IMR-90 (cell line): ENCODE measurements around the gene ARHGAP10. TPM values are rescaled to one million over a fixed set of nuclear protein-coding genes. Genes with fewer than 3 reads are reported as not detected.

Source experiments
- ATAC-seq: fragments of 200-7000 bp; cut with Tn5 transposase; 2 replicates; pipeline ENCODE4 v1.9.1; 2020; ENCODE audit warnings: low read depth, mild to moderate bottlenecking, moderate library complexity
- BruUV-seq: library from RNA; stranded (reverse); fragments of 400-500 nt; replicated peaks from 2 replicates; lab custom pipeline; 2021; lab: Mats Ljungman, UMichigan
- CTCF ChIA-PET: fragments of 300-600 bp; formaldehyde crosslinking; extraction: SDS; loops from one replicate; lab custom pipeline; 2021; ENCODE audit warnings: antibody characterized with exemption; lab: Yijun Ruan, JAX
- POLR2A ChIA-PET: fragments of 300-600 bp; sonication (Branson Sonifier 250); formaldehyde crosslinking; loops from one replicate; lab custom pipeline; 2022; ENCODE audit warnings: antibody characterized with exemption; ENCODE audit not compliant: unreplicated experiment; lab: Charles Lee
- DNase-seq: peaks from one replicate; pipeline ENCODE4 v3.0.0; 2013
- H2AFZ ChIP-seq: replicated peaks from 2 replicates; pipeline ENCODE3; 2013; ENCODE audit warnings: low read length, mild to moderate bottlenecking; ENCODE audit not compliant: poor library complexity
- H2AK5ac ChIP-seq: 2 replicates; pipeline ENCODE4 v1.6.1; 2013; ENCODE audit warnings: low read depth, low read length, inconsistent platforms
- H2AK9ac ChIP-seq: replicated peaks from 2 replicates; pipeline ENCODE3; 2013; ENCODE audit warnings: mild to moderate bottlenecking, low read depth, low read length, moderate library complexity; ENCODE audit not compliant: poor library complexity
- H2BK120ac ChIP-seq: 2 replicates; pipeline ENCODE4 v1.6.1; 2013; ENCODE audit warnings: low read depth, low read length, inconsistent platforms
- H2BK15ac ChIP-seq: 3 replicates; pipeline ENCODE4 v1.6.1; 2013; ENCODE audit warnings: low read depth, low read length, inconsistent platforms
- H2BK20ac ChIP-seq: 2 replicates; pipeline ENCODE4 v1.6.1; 2013; ENCODE audit warnings: low read depth, mild to moderate bottlenecking, inconsistent platforms, low read length, moderate library complexity
- H2BK5ac ChIP-seq: 2 replicates; pipeline ENCODE4 v1.6.1; 2013; ENCODE audit warnings: mild to moderate bottlenecking, low read depth, low read length, inconsistent platforms; ENCODE audit not compliant: poor library complexity, severe bottlenecking
- H3K14ac ChIP-seq: replicated peaks from 2 replicates; pipeline ENCODE4 v1.6.1; 2013; ENCODE audit warnings: low read depth, low read length, inconsistent platforms
- H3K18ac ChIP-seq: 2 replicates; pipeline ENCODE4 v1.6.1; 2013; ENCODE audit warnings: low read depth, low read length, control low read depth
- H3K23ac ChIP-seq: 2 replicates; pipeline ENCODE4 v1.6.1; 2013; ENCODE audit warnings: low read depth, low read length, inconsistent platforms
- H3K27ac ChIP-seq: 2 replicates; pipeline ENCODE4 v1.5.1; 2013; ENCODE audit warnings: mild to moderate bottlenecking, control low read depth, low read length; ENCODE audit not compliant: insufficient read depth
- H3K27me3 ChIP-seq: 2 replicates; pipeline ENCODE4 v1.6.1; 2013; ENCODE audit warnings: low read length; ENCODE audit not compliant: control insufficient read depth, insufficient read depth
- H3K36me3 ChIP-seq: 2 replicates; pipeline ENCODE4 v1.6.1; 2013; ENCODE audit warnings: low read length, mixed read lengths; ENCODE audit not compliant: control insufficient read depth, insufficient read depth
- H3K4ac ChIP-seq: 2 replicates; pipeline ENCODE4 v1.6.1; 2013; ENCODE audit warnings: low read depth, low read length, inconsistent platforms
- H3K4me1 ChIP-seq: 2 replicates; pipeline ENCODE4 v1.6.1; 2013; ENCODE audit warnings: low read length, mixed read lengths; ENCODE audit not compliant: control insufficient read depth, insufficient read depth
- H3K4me2 ChIP-seq: 2 replicates; pipeline ENCODE4 v1.6.1; 2013; ENCODE audit warnings: low read depth, mild to moderate bottlenecking, control low read depth, low read length, moderate library complexity
- H3K4me3 ChIP-seq: 2 replicates; pipeline ENCODE4 v1.5.1; 2013; ENCODE audit warnings: low read depth, mild to moderate bottlenecking, control low read depth, low read length, moderate library complexity; ENCODE audit not compliant: insufficient read depth
- H3K56ac ChIP-seq: 2 replicates; pipeline ENCODE4 v1.6.1; 2013; ENCODE audit warnings: low read length, inconsistent platforms; ENCODE audit not compliant: insufficient read depth; ENCODE audit errors: extremely low read depth
- H3K79me1 ChIP-seq, 2 experiments: 2 replicates each; pipeline ENCODE4 v1.6.1; 2013; ENCODE audit warnings: low read length in 2 of 2, inconsistent platforms in 1 of 2, low read depth in 1 of 2
- H3K9ac ChIP-seq: 2 replicates; pipeline ENCODE4 v1.6.1; 2013; ENCODE audit warnings: low read depth, low read length, control low read depth
- H3K9me1 ChIP-seq: 2 replicates; pipeline ENCODE4 v1.6.1; 2013; ENCODE audit warnings: low read length, inconsistent platforms; ENCODE audit not compliant: insufficient read depth
- H3K9me3 ChIP-seq: 2 replicates; pipeline ENCODE4 v1.6.1; 2013; ENCODE audit warnings: low read length; ENCODE audit not compliant: control insufficient read depth, insufficient read depth
- H4K20me1 ChIP-seq: 2 replicates; pipeline ENCODE4 v1.6.1; 2013; ENCODE audit warnings: low read length, inconsistent platforms; ENCODE audit not compliant: insufficient read depth
- H4K5ac ChIP-seq: 2 replicates; pipeline ENCODE4 v1.6.1; 2013; ENCODE audit warnings: mild to moderate bottlenecking, low read depth, low read length, control low read depth
- H4K8ac ChIP-seq, 2 experiments: 2 replicates each; pipeline ENCODE4 v1.6.1; 2013; ENCODE audit warnings: low read depth in 2 of 2, low read length in 2 of 2, control low read depth in 1 of 2, inconsistent platforms in 1 of 2
- H4K91ac ChIP-seq: 2 replicates; pipeline ENCODE4 v1.6.1; 2013; ENCODE audit warnings: low read depth, low read length, inconsistent platforms; ENCODE audit not compliant: insufficient read depth
- CEBPB ChIP-seq: IDR thresholded peaks from 2 replicates; pipeline ENCODE4 v1.6.1; 2012; ENCODE audit warnings: low read depth, low read length, improper control_type of control experiment
- FOS ChIP-seq: fragments of 150-350 bp; IDR thresholded peaks from 2 replicates; pipeline ENCODE4 v1.6.1; 2016; ENCODE audit warnings: low read depth, low read length
- NFE2L2 ChIP-seq: fragments of 150-350 bp; IDR thresholded peaks from 2 replicates; pipeline ENCODE4 v1.6.1; 2016; ENCODE audit warnings: low read depth, mild to moderate bottlenecking, low read length
- POLR2A ChIP-seq: IDR thresholded peaks from 2 replicates; pipeline ENCODE4 v1.6.1; 2012; ENCODE audit warnings: mild to moderate bottlenecking, low read depth, low read length
- RFX5 ChIP-seq: IDR thresholded peaks from 2 replicates; pipeline ENCODE4 v1.8.0; 2012; ENCODE audit warnings: low read depth, mild to moderate bottlenecking, low read length, moderate library complexity
- WGBS, 2 experiments: methylation state at CpG; one replicate each; pipeline versions ENCODE4 v1.1.5 to v1.1.7; 2013; ENCODE audit warnings: missing lambda C conversion rate in 2 of 2; ENCODE audit not compliant: insufficient read length in 1 of 2; ENCODE audit errors: extremely low coverage in 2 of 2; 5-methylcytosine and 5-hydroxymethylcytosine counted together
- dilution Hi-C: fragments of 300-500 bp; cut with HindIII; formaldehyde crosslinking; loops from one replicate; pipeline ENCODE4 v1.14.3; 2018; ENCODE audit warnings: low sequenced_read_pairs; ENCODE audit not compliant: unreplicated experiment
- in situ Hi-C: fragments of 300-500 bp; cut with MboI; formaldehyde crosslinking; loops from 3 replicates; pipeline ENCODE4 v1.14.3; 2019; ENCODE audit warnings: low sequenced_read_pairs, inconsistent platforms, mixed read lengths
- intact Hi-C: fragments of 100-400 bp; cut with micrococcal nuclease; formaldehyde crosslinking; loops from 2 replicates; pipeline ENCODE4 v1.10.0; 2022
- polyA plus RNA-seq, 3 experiments: library from polyadenylated mRNA; depleted of rRNA; stranded (reverse); fragments of >200 nt; gene quantifications; 2 replicates each; pipeline ENCODE4 v1.2.3, GENCODE V29; 2012; ENCODE audit warnings: low replicate concordance in 1 of 3
- total RNA-seq: library from RNA; depleted of rRNA; stranded (reverse); fragments of >200 nt; gene quantifications from 2 replicates; pipeline ENCODE4 v1.2.3, GENCODE V29; 2012
- TF ChIP-seq, protein P1 (sequence below): fragments of 150-350 bp; IDR thresholded peaks from 2 replicates; pipeline ENCODE4 v1.6.1; 2017; ENCODE audit warnings: mild to moderate bottlenecking, antibody characterized with exemption, low read length, low read depth

ARHGAP10 gene
- total and polyA plus RNA-seq, 2 of the 4 experiments (the other 2 are of a cell fraction) = 27.1 to 29.4 TPM

DNA sequence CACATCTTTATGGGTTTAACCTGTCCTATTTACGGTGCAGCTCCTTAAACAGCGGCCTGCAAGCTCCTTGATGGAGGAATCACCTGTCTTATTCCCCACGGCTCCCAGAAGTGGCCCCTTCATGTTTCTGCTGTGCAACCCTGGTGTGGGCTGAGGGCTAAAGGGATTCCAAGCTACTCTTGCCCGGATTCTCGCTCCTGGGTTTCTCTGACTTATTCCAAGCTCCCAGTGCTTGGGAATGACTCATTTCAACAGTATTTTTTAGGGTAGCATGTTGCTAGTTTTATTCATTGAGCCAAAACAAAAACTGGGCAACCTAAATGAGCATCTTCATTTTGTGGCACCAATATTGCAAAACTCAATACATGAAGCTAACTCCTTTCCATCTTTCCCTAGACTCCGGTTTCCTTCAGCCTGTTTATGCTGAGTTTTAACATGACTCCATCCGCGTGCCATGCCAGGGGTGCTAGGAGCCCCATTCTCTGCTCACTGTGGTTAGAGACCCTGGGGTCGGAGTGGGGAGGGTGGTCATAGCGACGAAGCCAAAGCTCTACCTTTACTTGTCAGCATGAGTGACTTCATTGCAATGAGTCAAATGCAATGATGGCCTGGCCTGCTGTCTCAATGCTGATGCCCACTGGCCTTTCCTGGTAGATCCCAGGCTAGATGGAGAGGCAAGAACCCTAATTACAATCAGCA is 360.6 kb downstream of the ARHGAP10 start:
- H3K9ac ChIP-seq = no peak overlapping the region
- no peaks in the 10 kb centered on the region for H3K9me3 ChIP-seq
- in situ Hi-C loops = no loop called here
- ATAC-seq (no peak; the same call in 1 of the 2 replicates), DNase-seq (peak; percentile 21)
- no peak overlapping the region for H2AFZ ChIP-seq
- no peak overlapping the region for H2BK20ac ChIP-seq
- no peak overlapping the region for H4K5ac ChIP-seq
- peaks cover 5% of the 10 kb centered on the region; the same call in 1 of the 2 replicates for H3K9me1 ChIP-seq
- no peak overlapping the region for H2BK15ac ChIP-seq
- no peak overlapping the region for H3K14ac ChIP-seq
- H3K4me1 ChIP-seq = no peaks in the 10 kb centered on the region
- H3K27ac ChIP-seq = no peak overlapping the region
- no TSS peak for BruUV-seq
- intact Hi-C loops = no loop called here
- H3K79me1 ChIP-seq = no peaks in the 10 kb centered on the region
- H4K91ac ChIP-seq = no peak overlapping the region
- TF ChIP-seq POLR2A (no peak), RFX5 (no peak), NFE2L2 (no peak), CEBPB (no peak), FOS (no peak)
- TF ChIP-seq, protein P1, sequence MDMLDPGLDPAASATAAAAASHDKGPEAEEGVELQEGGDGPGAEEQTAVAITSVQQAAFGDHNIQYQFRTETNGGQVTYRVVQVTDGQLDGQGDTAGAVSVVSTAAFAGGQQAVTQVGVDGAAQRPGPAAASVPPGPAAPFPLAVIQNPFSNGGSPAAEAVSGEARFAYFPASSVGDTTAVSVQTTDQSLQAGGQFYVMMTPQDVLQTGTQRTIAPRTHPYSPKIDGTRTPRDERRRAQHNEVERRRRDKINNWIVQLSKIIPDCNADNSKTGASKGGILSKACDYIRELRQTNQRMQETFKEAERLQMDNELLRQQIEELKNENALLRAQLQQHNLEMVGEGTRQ = no peak
- no peak overlapping the region for H3K4me2 ChIP-seq
- dilution Hi-C loops = no loop called here
- H3K4me3 ChIP-seq = no peak overlapping the region
- ChIA-PET POLR2A (interaction anchor here (0.6 kb wide), 1 partner anchor 47 kb away, joined by 8 read pairs; no protein-coding TSS in a partner anchor), CTCF (no interaction called here)
- H3K36me3 ChIP-seq = no peaks in the 10 kb centered on the region
- no peak overlapping the region for H3K4ac ChIP-seq
- WGBS, 2 experiments = 97% methylated on average over 7 of the region's 11 CpGs; no CpG with 5 or more reads in 1 of the 2 experiments
- H3K27me3 ChIP-seq = no peaks in the 10 kb centered on the region
- no peak overlapping the region for H3K56ac ChIP-seq
- no peak overlapping the region for H2AK9ac ChIP-seq
- H2BK120ac ChIP-seq = no peak overlapping the region
- no peaks in the 10 kb centered on the region for H4K20me1 ChIP-seq
- no peak overlapping the region for H4K8ac ChIP-seq
- H3K18ac ChIP-seq = no peak overlapping the region
- no peak overlapping the region for H3K23ac ChIP-seq
- no peak overlapping the region for H2BK5ac ChIP-seq
- no peak overlapping the region for H2AK5ac ChIP-seq
